ENCODE data around the gene TADA2B.

Gene TADA2B

DNA sequence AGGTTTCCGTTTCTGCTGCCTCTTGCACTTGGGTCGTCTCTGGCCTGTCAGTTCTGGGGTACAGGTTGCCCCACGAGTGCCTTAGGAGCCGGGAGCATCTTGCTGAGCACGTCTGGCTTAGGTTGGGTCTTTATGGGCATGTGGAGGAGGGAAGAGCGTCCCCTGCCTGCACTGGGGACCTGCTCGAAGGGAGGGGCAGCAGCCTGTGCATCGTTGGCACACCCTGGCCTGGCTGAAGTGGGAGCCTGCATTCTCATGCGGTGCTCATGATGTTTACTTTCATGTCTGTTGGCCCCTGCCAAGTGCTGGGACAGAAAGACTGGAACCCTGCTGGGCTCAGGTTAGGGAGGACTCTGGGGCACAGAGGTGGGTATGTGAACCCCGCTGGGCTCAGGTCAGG, 23.8 kb upstream of the TADA2B start:
- DNase-seq: no peak

DNA sequence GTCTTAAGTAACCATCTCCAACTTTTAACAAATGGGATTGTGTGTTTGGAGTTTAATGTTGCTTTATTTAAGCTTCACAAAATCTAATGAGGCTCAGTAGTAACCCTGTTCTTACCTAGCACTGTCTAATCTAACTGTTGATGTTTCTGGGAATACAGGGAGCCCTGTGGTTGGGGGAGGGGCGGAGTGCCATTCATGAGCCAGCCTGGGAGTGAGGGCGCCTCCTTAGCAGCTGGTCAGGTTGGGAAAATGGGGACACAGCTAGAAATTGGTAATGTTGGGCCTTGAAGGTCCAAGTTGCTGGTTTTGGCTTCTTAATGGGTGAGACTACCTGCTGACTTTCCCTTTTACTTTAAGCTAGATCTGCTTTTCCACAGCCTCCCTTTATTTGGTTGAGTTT, 22.9 kb upstream of the TADA2B start:
- DNase-seq: no peak

DNA sequence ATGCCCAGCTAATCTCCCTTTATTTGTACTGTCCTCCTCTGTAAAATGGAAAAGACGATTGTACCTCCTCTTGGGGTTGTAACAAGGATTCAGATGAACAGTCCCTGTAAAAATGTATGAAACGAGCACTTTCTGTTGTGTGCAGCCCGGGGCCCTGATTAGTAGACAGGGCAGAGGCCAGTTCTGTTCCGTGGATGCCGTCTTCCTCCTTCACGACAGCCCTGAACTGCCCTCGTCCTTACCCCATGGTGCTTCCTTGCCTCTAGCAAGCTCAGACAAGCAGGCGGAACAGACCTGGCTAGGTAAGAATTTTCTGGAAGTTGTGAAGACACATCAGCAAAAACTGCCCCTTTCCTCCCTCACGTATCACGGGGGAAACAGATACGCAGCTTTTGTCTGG, 22.3 kb upstream of the TADA2B start:
- DNase-seq: no peak

DNA sequence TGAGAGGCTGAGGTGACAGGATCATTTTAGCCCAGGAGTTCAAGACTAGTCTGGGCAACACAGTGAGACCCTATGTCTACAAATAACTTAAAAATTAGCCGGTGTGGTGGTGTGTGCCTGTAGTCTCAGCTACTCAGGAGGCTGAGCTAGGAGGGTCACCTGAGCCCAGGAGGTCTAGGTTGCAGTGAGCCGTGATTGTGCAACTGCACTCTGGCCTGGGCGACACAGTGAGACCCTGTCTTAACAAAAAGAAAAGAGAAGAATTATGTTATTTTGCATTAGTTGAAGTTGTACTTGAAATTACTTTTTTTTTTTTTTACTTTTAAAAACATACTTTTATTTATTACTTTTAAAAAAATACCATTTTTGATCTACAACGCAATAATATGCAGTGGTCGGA, 21.8 kb upstream of the TADA2B start:
- DNase-seq: no peak

DNA sequence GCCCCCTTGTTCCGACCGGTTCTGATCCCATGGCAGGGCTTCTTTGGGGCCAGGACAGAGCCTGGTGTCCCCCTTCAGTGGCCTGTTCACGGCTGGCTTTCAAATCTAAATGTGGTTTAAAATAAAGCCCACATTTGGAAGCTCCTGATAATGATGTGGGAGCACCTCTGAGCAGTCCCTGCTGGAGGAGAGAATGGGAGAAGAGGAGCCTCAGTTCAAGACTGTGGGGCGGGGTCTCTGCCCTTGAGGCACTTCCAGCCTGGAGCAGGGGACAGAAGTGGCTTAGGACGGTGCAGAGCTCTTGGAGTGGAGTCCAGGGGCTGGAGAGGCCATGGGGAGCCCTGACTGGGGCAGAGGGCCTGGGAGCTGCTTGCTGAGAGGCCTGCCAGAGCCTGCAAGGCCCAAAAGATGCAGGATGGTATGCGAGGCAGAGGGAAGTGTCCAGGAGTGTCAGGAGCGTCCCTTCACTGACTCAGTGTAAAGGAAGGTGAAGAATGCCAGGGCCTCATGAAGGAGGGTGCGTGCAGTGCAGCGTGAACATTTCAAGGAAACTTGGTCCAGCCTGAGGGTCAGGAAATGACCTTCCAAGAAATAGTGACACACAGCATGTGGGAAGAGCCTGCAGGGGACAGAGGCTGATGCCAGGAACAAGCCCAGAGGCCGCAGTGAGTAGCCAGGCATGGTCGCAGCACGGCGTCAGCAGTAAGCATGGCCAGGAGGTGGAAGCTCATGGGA, 21.1 kb upstream of the TADA2B start:
- no peak for DNase-seq

DNA sequence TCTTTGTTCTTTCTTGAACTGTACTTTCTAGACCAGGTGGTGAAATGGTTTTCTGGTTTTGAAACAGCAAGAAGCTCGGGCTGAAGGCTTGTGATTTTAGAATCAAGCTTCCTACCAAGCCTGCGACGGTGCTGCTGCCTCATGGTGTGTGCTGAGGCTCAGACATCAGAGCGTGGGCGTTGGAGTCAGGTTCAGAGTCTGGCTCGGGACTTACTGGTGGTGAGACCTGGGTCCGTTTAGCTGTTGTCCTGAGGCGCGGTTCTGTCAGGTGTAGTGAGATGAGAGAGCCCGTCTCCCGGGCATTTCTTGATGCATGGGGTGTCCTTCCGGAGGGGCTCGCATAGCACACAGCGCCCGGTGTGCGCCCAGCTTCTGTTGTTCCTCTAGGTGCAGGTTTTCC, 19.7 kb upstream of the TADA2B start:
- no peak for DNase-seq

DNA sequence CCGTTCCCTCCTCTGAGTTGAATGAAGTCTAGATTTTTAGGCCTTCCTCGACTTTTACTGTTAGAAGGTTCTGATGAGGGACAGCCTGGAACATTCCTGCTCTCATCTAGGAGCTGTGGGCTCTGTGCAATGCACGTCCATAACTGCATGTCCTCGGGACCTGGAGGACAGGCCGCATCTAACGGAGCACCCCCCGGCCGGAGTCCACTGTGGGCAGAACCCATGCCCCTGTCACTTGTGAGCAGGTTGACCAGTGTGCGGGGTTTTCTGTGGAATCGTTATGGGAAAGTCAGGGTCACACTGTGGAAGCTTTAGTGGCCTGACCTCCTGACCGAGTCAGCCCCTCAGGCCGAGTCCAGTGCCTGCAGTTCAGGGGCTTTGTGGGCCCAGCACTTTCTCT, 19.3 kb upstream of the TADA2B start:
- no peak for DNase-seq

DNA sequence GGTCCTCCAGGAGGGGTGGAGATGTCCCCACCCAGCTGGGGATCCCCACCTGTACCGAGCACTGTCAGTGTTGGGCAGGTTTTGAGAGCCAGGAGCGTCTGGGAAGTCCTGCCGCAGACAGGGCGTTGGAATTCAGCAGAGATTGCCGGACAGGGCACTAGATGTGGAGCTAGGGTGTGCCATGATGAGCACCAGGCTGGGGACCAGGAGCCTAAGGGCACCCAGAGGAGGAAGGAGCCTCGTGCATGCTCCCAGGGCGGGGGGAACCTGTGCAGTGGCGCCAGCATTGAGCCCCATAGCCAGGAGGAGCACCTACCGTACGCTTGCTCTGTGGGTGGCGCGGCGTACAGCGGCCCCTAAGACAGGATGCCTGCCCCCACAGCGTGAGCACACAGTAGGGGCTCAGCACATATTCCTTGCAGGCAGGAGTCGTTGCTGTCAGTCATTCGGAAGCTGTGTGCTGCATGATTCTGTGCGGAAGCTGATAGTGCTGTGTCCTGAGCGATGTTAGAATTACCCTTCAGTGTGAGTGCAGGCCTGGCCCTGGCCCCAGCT, 18.8 kb upstream of the TADA2B start:
- no peak for DNase-seq

DNA sequence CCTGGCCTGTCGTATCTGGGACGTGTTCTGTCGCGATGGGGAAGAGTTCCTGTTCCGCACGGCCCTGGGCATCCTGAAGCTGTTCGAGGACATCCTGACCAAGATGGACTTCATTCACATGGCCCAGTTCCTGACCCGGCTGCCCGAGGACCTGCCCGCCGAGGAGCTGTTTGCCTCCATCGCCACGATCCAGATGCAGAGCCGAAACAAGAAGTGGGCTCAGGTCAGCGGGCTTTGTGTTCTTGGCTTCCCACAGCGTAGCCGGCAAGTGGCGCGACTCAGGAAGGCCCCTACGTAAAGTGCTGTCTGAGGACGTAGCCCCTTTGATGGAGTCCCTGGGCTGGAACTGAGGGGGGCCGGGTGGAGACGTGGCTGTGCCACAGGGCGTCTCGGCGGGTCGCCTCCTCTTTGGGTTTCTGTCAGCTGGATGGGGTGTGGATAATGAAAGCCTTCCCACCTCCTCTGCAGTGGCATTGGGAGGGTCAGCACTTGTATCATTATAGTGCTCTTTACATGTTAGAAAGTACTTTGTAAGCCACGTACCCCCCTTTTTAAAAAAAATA, 18.1 kb upstream of the TADA2B start:
- no peak for DNase-seq

DNA sequence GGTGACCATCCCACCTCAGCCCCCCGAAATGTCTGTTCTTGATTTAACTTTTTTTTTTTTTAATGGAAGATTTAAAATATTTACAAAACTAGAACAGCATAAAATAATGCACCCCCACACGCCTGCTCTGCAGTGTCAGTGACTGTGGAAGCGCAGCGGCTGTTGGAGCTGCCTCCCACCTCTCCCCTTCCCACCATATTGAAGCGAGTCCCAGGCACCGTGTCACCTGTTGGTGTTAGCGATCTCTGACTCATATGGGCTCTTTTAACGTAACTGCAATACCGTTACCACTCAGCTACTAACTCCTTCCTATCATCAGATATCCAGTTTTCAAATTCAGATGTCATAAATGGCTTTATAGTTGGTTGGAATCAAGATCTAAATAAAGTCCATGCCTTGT, 17.1 kb upstream of the TADA2B start:
- DNase-seq: no peak

DNA sequence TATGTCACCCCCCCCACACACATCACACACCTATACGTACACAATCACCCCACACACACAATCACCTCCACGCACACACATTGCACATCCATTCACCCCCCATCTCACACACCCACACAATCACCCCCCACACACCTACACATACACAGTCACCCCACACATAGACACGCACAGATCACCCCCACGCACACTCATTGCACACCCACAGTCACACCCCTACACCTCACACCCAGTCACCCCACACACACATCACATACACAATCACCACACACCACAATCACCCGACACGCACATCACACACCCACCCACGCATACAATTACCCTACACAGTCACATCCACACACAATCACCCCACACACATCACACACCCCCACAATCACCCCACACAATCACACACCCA, 15.9 kb upstream of the TADA2B start:
- DNase-seq: no peak

DNA sequence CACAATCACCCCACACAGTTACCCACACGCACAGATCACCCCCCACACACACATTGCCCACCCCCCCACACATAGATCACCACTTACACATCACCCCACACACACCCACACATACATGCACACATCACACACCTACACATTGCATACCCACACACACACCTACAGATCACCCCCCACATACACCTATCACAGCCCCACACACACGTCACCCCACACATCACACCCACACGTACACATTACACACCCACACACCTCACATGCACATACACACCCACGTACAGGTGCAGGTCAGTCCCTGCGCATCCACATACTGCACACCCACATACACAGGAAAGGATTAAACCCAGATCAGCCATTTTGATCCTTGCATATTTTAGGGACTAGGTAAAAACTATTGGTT, 15.3 kb upstream of the TADA2B start:
- no peak for DNase-seq

DNA sequence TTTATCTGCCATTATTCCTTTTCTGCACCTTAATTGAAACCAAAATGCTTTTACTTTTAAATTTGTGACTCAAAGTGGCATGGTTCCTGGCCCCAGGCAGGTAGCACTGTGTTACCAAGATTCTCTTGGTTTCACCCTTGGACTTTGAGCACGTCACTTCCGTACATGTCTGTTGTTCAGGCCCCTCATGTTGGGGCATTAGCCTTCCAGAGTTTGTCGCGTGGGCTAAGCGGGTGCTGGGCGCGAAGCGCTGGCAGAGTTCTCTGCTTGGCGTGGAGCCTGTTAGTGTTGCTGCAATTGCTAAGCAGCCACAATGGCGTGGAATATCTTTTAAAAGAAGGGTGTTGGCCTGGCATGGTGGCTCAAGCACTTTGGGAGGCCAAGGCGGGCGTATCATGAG, 14.0 kb upstream of the TADA2B start:
- no peak for DNase-seq

DNA sequence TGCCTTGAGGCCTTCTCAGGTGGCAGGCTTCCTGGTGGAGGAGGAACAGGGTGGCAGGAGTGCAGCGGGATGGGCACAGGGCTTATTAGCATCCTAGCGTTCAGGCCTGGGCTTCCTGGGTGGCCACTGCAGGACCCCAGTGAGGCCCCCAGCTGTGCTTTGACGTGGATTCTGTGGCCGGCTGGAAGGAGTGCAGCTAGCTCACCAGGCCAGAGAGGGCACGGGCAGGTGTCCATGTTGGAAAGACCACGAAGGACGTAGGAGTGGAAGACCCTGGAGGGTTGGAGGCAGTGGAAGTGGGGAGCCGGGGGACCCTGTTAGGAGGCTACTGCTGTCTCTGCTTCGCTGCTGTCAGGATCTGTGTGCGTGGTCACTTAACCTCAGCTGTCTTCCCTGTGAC, 13.3 kb upstream of the TADA2B start:
- no peak for DNase-seq

DNA sequence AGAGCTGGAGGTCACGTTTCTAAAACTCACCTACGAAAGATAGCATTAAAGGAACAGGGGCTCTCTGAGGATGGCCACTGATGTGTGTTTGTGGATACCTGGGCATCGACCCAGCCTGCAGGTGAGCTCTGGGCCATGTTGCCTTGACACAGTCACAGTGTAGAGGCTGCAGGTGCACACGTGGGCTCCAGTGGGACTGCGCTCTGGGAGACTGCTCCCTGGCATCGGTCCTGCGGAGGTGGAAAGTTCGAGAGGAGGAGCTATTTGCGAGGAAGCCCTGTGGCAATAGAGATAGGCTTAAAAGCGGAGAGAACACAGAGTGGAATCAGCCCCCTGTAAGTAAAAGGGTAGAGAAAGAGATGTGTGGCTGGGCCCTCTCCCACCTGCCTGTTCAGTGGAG, 12.3 kb upstream of the TADA2B start:
- no peak for DNase-seq

DNA sequence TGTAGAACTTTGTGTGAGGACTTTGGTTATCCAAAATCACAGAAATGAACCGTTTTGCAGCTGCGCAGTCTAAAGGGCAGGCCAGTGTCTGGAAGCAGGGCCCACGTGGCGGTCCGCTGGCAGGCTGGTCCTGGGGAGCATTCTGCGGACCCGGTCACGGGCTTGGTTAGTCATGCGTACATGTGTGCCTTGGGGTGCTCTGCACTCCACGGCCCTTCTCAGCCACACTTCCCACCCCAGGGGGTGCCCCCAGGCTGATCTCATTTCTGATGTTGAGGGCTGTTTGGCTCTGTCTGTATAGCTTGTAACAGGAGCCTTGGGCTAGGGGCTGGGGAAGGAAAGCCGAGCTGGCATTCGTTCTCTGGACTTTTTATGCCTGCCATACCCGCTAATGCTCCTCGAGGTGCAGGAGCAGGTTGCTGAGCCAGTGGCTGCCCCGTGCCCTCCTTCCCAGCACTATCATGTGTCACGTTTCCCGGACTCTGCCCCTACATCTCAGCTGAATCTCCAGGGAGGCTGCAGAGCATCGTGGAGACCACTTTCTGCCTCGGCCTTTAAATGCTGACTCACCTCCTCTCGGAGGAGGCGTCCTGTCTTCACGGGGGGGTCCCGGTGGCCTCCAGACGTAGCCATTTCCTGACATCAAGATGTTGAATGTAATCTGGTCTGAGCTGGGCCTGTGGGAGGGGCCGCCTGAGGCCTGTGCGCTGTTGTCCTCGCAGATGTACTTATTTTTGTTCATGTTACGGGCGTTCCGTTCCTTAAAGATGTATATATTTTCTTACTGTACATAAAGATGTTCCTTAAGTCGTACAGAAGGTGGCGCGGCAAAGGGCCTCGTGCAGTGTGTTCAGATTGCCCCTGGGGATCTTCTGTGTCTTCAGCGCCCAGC, 11.4 kb upstream of the TADA2B start:
- no peak for DNase-seq

DNA sequence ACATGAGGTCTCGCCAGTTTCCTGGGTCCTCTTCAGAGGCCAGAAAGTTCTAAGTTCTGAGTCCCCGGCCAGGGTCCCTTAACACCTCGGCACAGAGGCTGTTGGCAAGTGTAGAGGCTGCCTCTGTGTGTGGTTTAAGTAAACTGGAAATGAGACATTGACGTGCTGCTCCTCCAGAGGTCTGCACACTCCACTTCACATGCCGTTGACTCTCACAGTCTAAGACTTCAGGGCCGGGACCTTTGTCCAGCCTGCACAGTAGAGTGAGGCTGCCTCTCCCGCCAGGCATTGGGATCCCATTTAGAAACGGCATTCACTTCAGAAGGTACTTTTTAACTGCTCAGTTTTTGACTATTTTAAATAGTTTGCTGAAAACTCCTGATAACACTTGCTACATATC, 10.6 kb upstream of the TADA2B start:
- DNase-seq: no peak

DNA sequence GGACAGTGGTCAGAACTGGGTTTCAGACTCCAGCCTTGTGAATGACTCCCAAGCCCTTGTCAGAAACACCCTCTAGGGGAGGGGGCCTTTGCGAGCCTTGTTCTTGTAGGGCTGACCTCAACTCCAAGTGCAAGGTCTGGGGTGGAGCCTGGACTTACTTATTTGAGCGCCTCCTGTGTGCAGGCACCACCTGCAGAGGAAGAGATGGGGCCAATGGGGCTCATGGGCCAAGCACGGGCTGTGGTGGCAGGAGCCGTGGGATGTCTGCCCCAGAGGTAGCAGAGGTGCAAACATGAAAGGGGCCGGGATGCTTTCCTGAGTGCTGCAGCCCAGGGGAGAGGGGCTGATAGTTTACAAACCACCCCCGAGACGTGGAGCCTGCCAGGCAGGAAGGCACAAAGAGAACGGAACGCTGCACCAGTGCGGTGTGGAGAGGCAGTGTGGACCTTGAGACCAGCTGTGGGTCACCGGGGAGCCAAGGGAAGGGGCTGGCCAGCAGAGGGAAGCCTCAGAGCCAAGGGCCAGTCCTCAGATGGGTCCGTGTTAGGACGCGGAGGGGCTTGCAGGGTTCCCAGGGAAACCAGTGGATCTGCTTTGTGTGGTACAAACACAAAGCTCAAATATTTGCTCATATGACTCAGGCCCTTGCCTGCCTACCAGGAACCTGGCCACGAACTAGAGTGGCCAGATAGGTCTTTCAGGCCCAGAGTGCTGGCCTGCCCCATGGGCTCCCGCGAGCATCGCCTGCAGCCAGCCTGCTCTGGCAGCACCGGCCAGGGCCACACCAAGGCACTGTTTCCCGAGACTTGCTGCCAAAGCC, 8.7 kb upstream of the TADA2B start:
- DNase-seq: no peak

DNA sequence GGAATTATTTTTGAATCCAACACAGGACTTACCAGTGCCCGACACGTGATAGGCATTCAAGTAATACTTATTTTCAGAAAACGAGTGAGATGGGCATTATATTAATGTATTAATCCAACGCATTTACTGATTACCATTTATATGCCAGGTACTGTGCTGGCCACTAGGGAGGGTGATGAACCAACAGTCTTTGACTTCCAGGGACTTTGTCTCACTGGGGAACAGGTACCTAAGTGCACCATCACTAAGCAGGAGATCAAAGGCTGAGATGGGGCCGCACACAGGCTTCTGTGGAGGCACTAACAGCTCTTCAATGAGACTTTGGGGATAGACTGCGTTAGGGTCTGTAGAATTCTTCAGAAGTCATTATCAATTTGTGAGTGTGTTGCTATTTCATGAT, 5.7 kb upstream of the TADA2B start:
- no peak for DNase-seq

DNA sequence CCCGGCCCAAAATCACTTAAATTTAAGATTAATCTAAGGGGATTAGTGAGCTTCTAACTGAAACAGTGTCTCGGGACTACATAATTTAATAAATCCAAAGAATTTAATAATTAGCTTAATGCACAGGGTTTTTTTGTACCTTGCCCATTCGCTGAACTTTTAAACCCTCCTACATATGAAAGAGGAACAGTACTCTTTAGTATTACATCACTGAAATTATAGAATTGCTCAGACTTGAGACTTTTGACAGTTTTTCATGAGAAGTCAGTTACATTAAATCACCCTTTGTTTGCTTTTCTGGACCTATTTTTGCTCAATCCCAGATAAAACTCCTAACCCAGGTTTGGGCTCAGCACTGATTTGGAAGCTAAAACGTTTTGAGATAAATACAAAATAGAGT, 2.4 kb upstream of the TADA2B start:
- no peak for DNase-seq

DNA sequence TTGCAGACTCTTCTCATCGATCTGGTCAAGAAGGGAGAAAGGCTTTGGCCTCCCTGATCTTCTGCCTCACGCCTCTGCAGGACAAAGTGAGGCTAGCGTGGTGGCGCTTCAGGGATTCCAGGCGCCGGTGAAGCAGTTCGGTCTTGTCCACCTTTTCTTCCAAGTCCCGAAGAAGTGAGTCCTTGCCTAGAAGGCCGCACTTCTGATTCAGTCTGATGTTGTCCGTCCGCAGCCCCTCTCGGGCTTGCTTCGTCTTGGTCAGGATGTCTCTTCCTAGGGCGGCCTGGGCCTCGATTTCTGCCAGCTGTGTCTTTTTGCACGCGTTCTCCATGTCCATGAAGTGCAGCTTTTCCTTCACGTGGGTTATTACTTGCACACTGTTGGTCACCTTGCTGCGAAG, 1.9 kb upstream of the TADA2B start:
- DNase-seq: no peak

DNA sequence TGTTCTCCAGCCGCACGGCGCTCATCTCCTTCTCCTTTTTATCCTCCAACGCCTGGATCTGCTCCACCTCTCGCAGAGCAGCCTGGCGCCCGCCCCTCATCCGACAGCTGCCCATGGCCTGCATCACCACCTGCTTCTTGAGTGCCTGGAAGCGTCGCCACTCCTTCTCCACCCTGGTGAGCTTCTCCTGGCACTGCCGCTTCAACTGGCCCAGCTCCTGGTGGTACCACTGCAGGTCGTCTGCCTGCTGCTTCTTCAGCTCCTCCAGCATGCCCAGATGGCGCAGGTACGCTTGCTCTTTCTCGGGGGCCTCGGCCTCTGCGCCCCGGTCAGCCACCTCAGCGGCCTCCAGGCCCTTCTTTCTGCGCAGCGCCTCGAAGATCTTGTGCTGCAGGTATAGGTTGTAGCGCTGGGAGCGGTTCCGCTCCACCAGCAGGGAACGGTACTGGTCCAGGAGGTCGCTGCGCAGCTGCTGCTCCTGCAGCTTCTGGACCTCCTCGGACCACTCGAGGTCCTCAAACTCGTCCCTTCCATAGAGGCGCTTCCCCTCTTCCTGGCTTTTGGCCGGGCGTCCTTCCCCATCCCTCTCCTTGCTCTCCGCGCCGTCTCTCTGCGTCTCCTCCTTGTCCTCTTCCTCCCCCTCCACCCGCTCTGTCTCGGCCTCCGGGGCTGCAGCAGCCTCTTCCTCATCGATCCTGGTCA, 1.2 kb upstream of the TADA2B start:
- DNase-seq: peak; percentile 50
